ENCODE results near the gene STXBP3. TPM values are rescaled to one million over a fixed set of nuclear protein-coding genes. Genes with fewer than 3 reads are reported as not detected.

STXBP3 gene
- total RNA-seq, 1 donor = 68.4 TPM

DNA sequence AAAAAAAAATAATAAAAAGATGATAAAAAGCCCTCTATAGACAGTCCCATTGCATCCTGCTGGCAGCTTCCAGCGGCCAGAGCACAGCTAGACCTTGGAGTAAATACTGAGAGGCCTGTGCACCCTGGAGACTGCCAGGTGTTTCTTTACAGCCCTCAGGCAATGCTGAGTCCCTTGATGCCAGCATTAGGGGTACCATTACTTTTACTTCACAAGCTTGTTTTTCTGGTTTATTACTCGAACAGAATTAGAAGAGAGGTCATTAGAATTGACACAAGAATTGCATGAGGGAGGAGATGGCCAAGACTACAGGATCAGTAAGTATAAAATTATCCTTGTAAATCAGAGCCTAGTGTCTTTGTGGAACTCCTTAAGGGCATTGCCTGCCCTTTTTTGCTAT lies 66.9 kb downstream of the STXBP3 start:
- Histone ChIP-seq H3K27me3 (ENCODE audit: insufficient read depth, low read length) (no peaks in the 10 kb centered on the region), H2AFZ (ENCODE audit: low read length) (no peak overlapping the region), H4K20me1 (ENCODE audit: insufficient read depth, low read length) (no peaks in the 10 kb centered on the region), H3K27ac (ENCODE audit: low read depth, low read length) (no peak overlapping the region), H3K79me2 (ENCODE audit: insufficient read depth, low read length) (no peaks in the 10 kb centered on the region), H3K4me3 (ENCODE audit: insufficient read depth, low read length) (no peak overlapping the region), H3K4me1 (ENCODE audit: insufficient read depth, low read length) (peaks cover 32% of the 10 kb centered on the region), H3K9me3 (ENCODE audit: low read depth, low read length) (no peaks in the 10 kb centered on the region), H3K4me2 (ENCODE audit: insufficient read depth, low read length) (no peak overlapping the region), H3K36me3 (ENCODE audit: insufficient read depth, low read length) (peaks cover 22% of the 10 kb centered on the region)
- TF ChIP-seq, protein P1, sequence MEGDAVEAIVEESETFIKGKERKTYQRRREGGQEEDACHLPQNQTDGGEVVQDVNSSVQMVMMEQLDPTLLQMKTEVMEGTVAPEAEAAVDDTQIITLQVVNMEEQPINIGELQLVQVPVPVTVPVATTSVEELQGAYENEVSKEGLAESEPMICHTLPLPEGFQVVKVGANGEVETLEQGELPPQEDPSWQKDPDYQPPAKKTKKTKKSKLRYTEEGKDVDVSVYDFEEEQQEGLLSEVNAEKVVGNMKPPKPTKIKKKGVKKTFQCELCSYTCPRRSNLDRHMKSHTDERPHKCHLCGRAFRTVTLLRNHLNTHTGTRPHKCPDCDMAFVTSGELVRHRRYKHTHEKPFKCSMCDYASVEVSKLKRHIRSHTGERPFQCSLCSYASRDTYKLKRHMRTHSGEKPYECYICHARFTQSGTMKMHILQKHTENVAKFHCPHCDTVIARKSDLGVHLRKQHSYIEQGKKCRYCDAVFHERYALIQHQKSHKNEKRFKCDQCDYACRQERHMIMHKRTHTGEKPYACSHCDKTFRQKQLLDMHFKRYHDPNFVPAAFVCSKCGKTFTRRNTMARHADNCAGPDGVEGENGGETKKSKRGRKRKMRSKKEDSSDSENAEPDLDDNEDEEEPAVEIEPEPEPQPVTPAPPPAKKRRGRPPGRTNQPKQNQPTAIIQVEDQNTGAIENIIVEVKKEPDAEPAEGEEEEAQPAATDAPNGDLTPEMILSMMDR (IDR thresholded peaks at IDR 0.05; ENCODE audit: extremely low read depth, low read depth, low read length) = no peak
- no peak for DNase-seq (ENCODE audit: insufficient read length, low spot score, missing footprints)

DNA sequence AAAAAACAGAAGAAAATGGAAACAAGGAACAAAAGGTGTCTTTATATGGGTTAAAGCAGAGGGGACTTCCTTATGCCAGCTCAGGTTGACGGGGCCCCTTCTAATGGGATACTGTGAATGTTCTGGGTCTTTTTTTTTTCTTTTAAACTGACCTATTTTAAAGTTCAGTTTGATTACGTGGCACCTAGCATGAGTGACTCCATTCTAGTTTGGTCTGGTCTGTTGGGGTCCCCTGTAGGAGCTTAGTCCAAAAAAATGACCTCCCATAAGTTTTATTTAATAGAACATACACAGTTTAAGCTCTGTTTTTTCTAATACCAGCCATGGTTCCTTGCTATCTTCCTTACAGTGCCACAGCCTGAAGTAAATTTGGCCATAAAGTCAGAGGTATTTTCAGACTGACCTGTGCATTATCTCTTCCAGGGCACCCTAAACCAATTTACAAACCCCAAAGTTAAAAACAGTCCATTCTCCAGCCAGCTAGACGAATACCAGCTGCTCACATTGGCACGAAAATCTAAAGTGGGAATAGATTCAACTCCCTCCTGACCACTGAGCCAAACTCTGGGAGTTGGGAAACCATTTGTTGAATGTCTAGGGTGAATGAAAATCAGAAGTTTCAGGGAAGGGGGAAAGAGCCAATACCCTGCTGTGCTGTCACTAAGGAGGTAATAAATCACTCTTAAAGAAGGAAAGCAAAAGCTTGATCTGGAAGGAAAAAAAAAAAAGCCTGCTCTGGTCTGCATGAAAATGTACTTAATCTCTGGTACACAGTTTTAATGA lies 68.1 kb downstream of the STXBP3 start:
- DNase-seq (ENCODE audit: insufficient read length, low spot score, missing footprints) = peak; percentile 46
- Histone ChIP-seq H4K20me1 (ENCODE audit: insufficient read depth, low read length) (no peaks in the 10 kb centered on the region), H3K27me3 (ENCODE audit: insufficient read depth, low read length) (no peaks in the 10 kb centered on the region), H3K4me3 (ENCODE audit: insufficient read depth, low read length) (no peak overlapping the region), H3K27ac (ENCODE audit: low read depth, low read length) (peak overlapping the region; percentile 99), H3K79me2 (ENCODE audit: insufficient read depth, low read length) (no peaks in the 10 kb centered on the region), H2AFZ (ENCODE audit: low read length) (peak overlapping the region; percentile 45), H3K36me3 (ENCODE audit: insufficient read depth, low read length) (peaks cover 18% of the 10 kb centered on the region), H3K9me3 (ENCODE audit: low read depth, low read length) (no peaks in the 10 kb centered on the region), H3K4me1 (ENCODE audit: insufficient read depth, low read length) (peaks cover 32% of the 10 kb centered on the region), H3K4me2 (ENCODE audit: insufficient read depth, low read length) (peak overlapping the region; percentile 9)
- TF ChIP-seq, protein P1 (IDR thresholded peaks at IDR 0.05; ENCODE audit: extremely low read depth, low read depth, low read length) = no peak

DNA sequence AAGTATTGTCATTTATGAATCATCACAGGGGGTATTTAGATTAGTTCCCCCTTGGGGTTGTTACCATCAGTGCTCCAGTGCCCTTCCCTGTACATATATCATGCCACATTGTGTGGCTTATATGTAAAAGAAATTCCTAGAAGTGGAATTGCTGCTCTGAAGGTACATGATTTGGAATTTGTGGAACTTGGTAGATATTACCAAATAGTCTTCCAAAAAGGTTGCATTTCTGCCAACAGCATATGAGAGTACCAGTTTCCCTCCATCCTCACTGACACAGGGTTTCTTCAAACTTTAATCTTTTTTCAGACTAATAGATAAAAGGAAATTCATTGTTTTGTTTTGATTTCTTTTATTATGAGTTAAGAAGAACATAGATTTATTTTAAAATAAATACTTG lies 69.1 kb downstream of the STXBP3 start:
- Histone ChIP-seq H3K4me3 (ENCODE audit: insufficient read depth, low read length) (no peak overlapping the region), H3K79me2 (ENCODE audit: insufficient read depth, low read length) (no peaks in the 10 kb centered on the region), H3K36me3 (ENCODE audit: insufficient read depth, low read length) (peaks cover 10% of the 10 kb centered on the region), H3K9me3 (ENCODE audit: low read depth, low read length) (no peaks in the 10 kb centered on the region), H3K4me2 (ENCODE audit: insufficient read depth, low read length) (peak overlapping the region; percentile 83), H2AFZ (ENCODE audit: low read length) (no peak overlapping the region), H3K4me1 (ENCODE audit: insufficient read depth, low read length) (peaks cover 32% of the 10 kb centered on the region), H3K27me3 (ENCODE audit: insufficient read depth, low read length) (no peaks in the 10 kb centered on the region), H4K20me1 (ENCODE audit: insufficient read depth, low read length) (no peaks in the 10 kb centered on the region), H3K27ac (ENCODE audit: low read depth, low read length) (peak overlapping the region; percentile 99)
- no peak for DNase-seq (ENCODE audit: insufficient read length, low spot score, missing footprints)
- TF ChIP-seq, protein P1 (IDR thresholded peaks at IDR 0.05; ENCODE audit: extremely low read depth, low read depth, low read length) = no peak

DNA sequence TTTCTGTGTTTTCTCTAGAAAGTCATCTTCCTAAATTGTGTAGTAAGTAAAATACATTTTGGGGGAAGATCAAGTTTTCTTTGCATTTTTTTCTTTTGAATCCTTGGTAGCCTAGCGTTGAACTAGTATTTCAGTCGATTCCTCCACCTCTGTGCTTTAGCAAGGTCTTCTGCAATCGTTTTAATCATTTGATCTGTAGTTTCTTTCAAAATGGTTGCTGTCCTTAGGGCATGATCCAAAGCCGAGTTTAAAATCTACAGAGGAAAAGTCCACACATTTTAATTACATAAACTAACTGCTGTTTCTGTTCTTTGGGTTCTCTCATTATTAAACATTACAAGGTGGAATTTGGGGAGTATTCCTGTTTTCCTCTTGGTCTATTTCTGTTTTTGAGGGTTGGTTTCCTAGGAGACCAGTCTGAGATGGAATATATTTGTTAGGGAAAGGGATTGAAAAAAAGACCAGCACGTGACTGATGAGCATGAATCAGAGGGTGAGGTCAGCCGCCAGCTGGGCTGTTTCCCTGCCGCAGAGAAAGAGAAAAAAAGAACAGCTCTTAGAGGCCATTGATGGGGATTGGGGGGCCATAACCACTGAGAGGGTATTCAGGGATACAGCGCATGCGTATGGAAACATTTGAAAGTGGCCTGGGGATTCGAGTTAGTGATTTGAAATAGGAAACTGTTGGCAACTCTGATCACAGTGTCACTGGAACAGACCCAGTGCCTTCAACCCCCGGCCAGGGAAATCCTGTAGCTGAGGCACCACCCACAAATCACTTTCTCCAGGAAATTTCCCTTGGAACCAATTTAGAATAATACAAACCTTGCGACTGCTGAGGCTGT lies 69.8 kb downstream of the STXBP3 start:
- peak; percentile 82 for DNase-seq (ENCODE audit: insufficient read length, low spot score, missing footprints)
- peaks cover 7% of the 10 kb centered on the region for H3K36me3 ChIP-seq (ENCODE audit: insufficient read depth, low read length)
- H3K4me2 ChIP-seq (ENCODE audit: insufficient read depth, low read length) = peak overlapping the region; percentile 83
- no peaks in the 10 kb centered on the region for H4K20me1 ChIP-seq (ENCODE audit: insufficient read depth, low read length)
- peak overlapping the region; percentile 70 for H2AFZ ChIP-seq (ENCODE audit: low read length)
- peak overlapping the region; percentile 99 for H3K27ac ChIP-seq (ENCODE audit: low read depth, low read length)
- no peaks in the 10 kb centered on the region for H3K9me3 ChIP-seq (ENCODE audit: low read depth, low read length)
- H3K4me3 ChIP-seq (ENCODE audit: insufficient read depth, low read length) = peak overlapping the region; percentile 62
- H3K27me3 ChIP-seq (ENCODE audit: insufficient read depth, low read length) = no peaks in the 10 kb centered on the region
- H3K79me2 ChIP-seq (ENCODE audit: insufficient read depth, low read length) = no peaks in the 10 kb centered on the region
- TF ChIP-seq, protein P1 (IDR thresholded peaks at IDR 0.05; ENCODE audit: extremely low read depth, low read depth, low read length) = no peak
- H3K4me1 ChIP-seq (ENCODE audit: insufficient read depth, low read length) = peaks cover 32% of the 10 kb centered on the region
